HG02763 (cell line): ENCODE measurements around the gene TMUB1.

Experiments used
- ATAC-seq: cut with Tn5 transposase; IDR thresholded peaks from one replicate; pipeline ENCODE4 v1.9.1; 2021; ENCODE audit warnings: mild to moderate bottlenecking, moderate library complexity; ENCODE audit not compliant: unreplicated experiment

TMUB1 gene

GRCh38 chr7:151104411-151105235 lies 21.3 kb upstream of the TMUB1 start:
- ATAC-seq: no peak

DNA sequence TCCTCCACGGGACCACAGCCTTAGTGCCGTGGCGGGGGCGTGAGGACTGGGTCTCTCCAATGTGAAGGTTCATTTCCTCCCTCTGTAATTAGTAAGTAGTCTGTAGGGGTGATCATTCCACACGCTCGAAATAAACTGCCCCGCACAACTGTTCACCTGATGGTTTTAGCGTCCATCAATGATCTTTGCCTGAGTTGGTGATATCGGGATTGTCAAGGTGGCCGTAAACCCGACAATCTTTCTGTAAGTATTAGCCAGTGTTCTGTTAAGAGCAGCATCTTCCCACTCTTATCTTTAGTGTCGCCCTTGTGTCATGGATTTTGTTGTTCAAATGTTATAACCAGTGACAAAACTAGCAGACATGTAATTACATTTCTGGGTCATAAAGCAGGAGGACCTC lies 20.7 kb upstream of the TMUB1 start:
- ATAC-seq: no peak

- no peak for ATAC-seq
Observed at GRCh38 chr7:151102991-151103390, 19.7 kb upstream of the TMUB1 start.

- no peak for ATAC-seq
Observed at GRCh38 chr7:151101621-151102396, 18.5 kb upstream of the TMUB1 start.

DNA sequence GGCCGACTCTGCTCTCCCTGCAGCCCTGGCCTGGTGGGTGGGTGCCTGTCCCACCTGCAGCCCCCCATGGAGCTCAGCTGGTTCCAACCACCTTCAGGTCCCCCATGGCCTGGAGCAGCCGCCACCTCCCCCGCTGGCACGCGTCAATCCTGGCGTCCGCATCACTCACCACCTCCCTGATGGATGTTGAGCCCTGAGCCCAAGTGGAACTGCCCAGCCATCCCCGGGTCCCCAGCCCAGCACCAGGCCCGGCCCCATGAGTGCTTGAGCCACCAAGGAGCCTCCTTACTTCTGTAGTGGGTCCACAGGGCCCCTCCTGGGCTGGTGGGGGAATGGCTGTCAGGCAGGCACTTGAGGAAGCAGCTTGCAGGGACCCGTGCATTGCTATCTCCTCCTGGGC lies 17.6 kb upstream of the TMUB1 start:
- ATAC-seq: no peak

GRCh38 chr7:151099486-151100211 lies 16.4 kb upstream of the TMUB1 start:
- no peak for ATAC-seq

GRCh38 chr7:151095828-151096475 lies 12.7 kb upstream of the TMUB1 start:
- no peak for ATAC-seq

- ATAC-seq: no peak
Observed at GRCh38 chr7:151095123-151095797, 12.0 kb upstream of the TMUB1 start.

GRCh38 chr7:151094675-151095074 lies 11.4 kb upstream of the TMUB1 start:
- ATAC-seq: no peak

DNA sequence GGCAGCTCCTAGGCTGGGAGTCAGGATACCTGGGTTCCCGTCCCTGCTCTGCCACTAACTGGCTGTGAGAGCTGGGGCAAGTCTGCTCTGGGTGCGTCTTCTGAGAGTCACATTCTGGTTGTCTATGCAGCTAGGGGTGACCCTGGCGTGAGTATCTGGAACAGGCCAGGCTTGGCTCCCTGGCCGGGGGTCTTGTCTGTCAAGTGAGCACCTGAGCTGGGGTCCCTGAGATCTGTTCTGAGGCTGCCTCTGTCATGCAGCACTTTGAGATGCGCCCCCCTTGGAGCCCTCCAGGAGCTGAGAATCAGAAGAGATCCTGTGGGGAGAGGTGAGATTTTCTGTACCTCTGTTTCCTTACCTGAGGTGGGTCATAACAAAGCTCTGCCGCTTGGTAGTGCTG lies 10.5 kb upstream of the TMUB1 start:
- no peak for ATAC-seq

DNA sequence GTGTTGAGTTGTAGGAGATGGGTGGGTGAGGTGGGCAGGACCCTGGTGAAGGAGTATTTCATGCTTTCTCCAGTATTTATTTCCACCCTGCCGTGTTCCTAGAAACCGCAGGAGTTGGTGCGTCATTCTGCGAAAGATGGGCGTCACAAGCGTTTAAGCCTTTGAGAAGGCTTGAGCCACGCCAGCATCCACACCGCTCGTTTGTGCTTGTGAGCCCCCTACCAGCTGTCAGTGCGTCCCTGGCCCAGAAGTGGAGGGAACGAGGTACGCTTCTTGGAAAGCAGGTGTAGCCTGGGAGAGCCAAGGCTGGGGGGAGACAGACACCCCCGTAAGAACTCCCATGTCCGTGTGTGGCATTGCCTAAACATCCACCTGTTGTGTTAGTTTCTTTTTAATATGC lies 8.7 kb upstream of the TMUB1 start:
- no peak for ATAC-seq

DNA sequence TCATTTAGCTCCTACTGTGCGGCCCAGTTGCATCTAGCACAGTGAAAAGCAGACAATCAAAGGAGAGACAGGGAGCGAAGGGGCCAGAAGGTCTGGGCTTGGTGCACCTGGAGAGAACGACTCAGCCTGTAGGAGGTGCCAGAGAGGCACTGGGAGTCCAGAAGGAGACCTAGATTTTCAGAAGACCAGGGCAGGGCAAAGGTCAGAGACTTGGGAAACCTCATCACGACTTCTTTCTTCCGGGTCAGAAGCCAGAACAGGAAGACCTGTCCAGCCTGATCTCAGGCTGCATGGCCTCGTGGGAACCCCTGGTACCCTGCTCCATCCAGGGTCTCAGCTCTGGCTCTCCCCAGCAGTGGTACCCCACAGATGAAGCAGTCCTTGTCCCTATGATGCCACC lies 8.1 kb upstream of the TMUB1 start:
- no peak for ATAC-seq

DNA sequence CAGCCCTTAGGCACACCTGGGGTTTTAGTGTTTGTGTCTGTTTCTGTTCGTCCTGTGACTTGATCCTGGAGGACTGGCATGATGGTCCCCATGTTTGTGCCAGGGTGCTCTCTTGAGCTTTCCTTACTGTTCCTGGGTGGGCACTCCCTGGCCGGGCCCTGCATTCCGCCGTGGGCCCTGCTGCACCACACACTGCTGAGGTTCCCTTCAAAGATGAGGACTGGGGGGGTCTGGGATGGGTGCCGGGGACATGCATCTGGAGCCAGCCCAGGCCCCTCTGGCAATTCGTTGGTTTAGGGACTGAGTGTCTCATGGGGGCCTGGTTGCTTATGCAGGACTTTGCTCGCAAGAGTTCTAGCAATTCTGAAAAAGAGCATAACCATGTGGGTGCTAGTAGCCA lies 7.7 kb upstream of the TMUB1 start:
- ATAC-seq: no peak

DNA sequence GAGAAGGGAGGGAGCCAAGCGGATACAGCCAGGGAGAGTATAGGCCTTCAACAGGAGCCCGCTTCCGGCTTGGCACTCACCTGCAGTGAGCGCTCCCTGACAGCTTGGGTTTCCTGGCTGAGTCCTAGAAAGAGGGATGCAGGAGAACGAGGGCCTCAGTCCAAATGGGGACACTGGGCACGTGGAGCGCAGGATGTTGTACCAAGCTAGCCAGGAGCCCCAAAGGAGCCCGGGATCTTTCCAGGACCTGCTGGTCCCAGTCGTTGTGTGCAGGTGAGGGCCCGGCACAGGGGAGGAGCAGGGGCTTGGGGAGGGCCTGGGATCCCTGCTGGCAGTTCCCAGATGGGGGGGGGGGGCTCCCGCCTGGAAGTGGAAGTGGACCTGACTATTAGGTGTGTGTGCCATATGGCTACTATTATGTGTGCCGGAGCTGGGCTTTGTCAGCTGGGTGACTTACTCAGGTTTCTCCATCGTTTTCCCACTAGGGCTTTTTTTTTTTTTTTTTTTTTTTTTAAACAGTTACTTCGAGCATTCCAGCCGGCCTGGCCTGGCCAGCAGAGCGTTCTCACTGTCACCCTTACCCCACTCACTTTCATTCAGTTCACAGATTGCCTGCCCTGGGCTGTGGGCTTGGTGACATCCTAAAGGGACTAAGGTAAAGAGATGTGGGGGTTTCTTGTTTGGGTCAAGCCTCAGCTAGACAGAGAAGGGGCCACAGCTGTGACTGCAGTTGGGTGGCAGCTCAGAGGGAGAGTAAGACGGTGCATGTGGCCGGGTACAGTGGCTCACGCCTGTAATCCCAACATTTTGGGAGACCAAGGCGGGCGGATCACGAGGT lies 6.8 kb upstream of the TMUB1 start:
- no peak for ATAC-seq

DNA sequence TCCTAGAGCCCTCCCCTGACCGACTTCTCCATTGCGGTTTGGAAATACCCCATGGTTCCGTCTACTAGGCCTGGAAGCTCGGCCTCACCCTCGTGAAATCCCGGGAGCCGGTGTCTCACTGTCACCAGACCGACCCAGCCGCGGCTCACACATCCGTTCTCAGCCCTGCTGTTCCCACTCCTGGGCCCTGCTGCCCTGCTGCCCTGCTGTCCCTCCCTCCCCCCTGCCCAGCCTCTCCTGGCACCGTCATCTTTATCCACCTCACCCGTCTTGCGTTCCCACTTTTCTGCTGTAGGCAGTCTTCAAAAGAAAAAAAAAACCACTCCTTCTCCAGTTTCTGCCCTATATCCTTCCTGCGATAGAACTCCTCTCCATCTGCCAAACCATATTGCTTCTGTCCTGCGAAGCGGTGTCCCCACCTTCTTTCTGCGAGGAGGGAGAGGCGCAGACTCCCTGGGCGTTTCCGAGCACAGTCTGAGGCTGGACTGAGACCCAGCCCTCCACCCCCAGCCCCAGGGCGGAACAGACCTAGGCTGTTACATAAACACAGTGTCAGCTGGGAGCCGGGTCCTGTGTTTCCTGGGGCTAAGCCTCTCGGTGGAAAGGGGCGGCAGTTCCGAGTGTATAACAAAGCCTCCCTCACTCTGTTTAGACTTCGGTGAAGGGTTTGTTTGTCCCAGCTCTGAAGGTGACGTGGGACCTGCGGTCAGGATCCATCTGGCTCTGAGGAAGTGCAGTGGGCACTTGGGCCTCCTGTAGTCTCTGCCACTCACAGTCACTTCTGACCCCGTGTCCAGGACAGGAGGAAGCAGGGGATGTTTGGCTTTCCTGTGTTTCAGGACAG lies 5.8 kb upstream of the TMUB1 start:
- ATAC-seq: no peak

- ATAC-seq: no peak
Observed at GRCh38 chr7:151088019-151088855, 4.9 kb upstream of the TMUB1 start.

- no peak for ATAC-seq
Observed at GRCh38 chr7:151087245-151088018, 4.1 kb upstream of the TMUB1 start.
